GM23338 (cell line): ENCODE measurements around the gene KAZN. TPM values are rescaled to one million over a fixed set of nuclear protein-coding genes. Genes with fewer than 3 reads are reported as not detected.

Experiments
- ATAC-seq: fragments of 200-7000 bp; cut with Tn5 transposase; 3 replicates; pipeline ENCODE4 v1.9.1; 2020
- DNase-seq: peaks from one replicate; pipeline ENCODE4 v3.0.0-alpha.2; 2015; ENCODE audit warnings: low spot score
- H2AFZ ChIP-seq: fragments of 200-600 bp; sonication (generic); 2 replicates; pipeline ENCODE4 v1.8.0; 2016; ENCODE audit warnings: antibody characterized with exemption, mild to moderate bottlenecking, moderate library complexity
- H3F3A ChIP-seq: fragments of 200-600 bp; sonication (generic); replicated peaks from 2 replicates; pipeline ENCODE4 v1.8.0; 2017; ENCODE audit warnings: antibody characterized with exemption, mixed run types, low read depth
- H3K27ac ChIP-seq: fragments of 200-600 bp; sonication (generic); 2 replicates; pipeline ENCODE4 v1.6.1; 2016; ENCODE audit warnings: low read depth
- H3K27me3 ChIP-seq: fragments of 200-600 bp; sonication (generic); 2 replicates; pipeline ENCODE4 v1.8.0; 2016; ENCODE audit warnings: mild to moderate bottlenecking, mixed run types, moderate library complexity; ENCODE audit not compliant: insufficient read depth
- H3K36me3 ChIP-seq: fragments of 200-600 bp; sonication (generic); 2 replicates; pipeline ENCODE4 v1.8.0; 2016; ENCODE audit warnings: mild to moderate bottlenecking; ENCODE audit not compliant: insufficient read depth
- H3K4me1 ChIP-seq: fragments of 200-600 bp; sonication (generic); 2 replicates; pipeline ENCODE4 v1.8.0; 2016; ENCODE audit warnings: mild to moderate bottlenecking, moderate library complexity; ENCODE audit not compliant: insufficient read depth
- H3K4me2 ChIP-seq: fragments of 200-600 bp; sonication (generic); 2 replicates; pipeline ENCODE4 v1.7.1; 2017; ENCODE audit warnings: mixed run types
- H3K4me3 ChIP-seq: fragments of 200-600 bp; sonication (generic); 2 replicates; pipeline ENCODE4 v1.6.1; 2016; ENCODE audit warnings: mixed run types
- H3K79me2 ChIP-seq: fragments of 200-600 bp; sonication (generic); replicated peaks from 2 replicates; pipeline ENCODE4 v1.8.0; 2017; ENCODE audit warnings: mild to moderate bottlenecking; ENCODE audit not compliant: insufficient read depth
- H3K9me2 ChIP-seq: fragments of 200-600 bp; sonication (generic); 2 replicates; pipeline ENCODE4 v1.8.0; 2017; ENCODE audit not compliant: insufficient read depth
- H4K20me1 ChIP-seq: fragments of 200-600 bp; sonication (generic); replicated peaks from 2 replicates; pipeline ENCODE4 v1.8.0; 2017; ENCODE audit warnings: mild to moderate bottlenecking; ENCODE audit not compliant: insufficient read depth
- H3K27ac Mint-ChIP-seq: 2 replicates; pipeline ENCODE4 v1.8.0; 2020; ENCODE audit warnings: inconsistent platforms, mild to moderate bottlenecking, moderate library complexity, mixed read lengths
- H3K27me3 Mint-ChIP-seq: 3 replicates; pipeline ENCODE4 v1.8.0; 2022; ENCODE audit warnings: low read depth, mild to moderate bottlenecking, moderate library complexity, mixed read lengths, inconsistent platforms; ENCODE audit not compliant: insufficient read depth, poor library complexity
- H3K36me3 Mint-ChIP-seq: 3 replicates; pipeline ENCODE4 v1.8.0; 2021; ENCODE audit warnings: low read depth, mild to moderate bottlenecking, inconsistent platforms, moderate library complexity, mixed read lengths
- H3K4me1 Mint-ChIP-seq: 3 replicates; pipeline ENCODE4 v1.8.0; 2020; ENCODE audit warnings: mild to moderate bottlenecking, inconsistent platforms, mixed read lengths
- H3K4me3 Mint-ChIP-seq: 3 replicates; pipeline ENCODE4 v1.8.0; 2021; ENCODE audit warnings: moderate library complexity, mild to moderate bottlenecking, inconsistent platforms, mixed read lengths
- H3K9me3 Mint-ChIP-seq: 3 replicates; pipeline ENCODE4 v1.8.0; 2020; ENCODE audit warnings: moderate library complexity, mild to moderate bottlenecking, inconsistent platforms, mixed read lengths
- CREB1 ChIP-seq: fragments of 250-450 bp; sonication (Bioruptor Pico); IDR thresholded peaks from 2 replicates; pipeline ENCODE4 v1.5.0; 2020; ENCODE audit warnings: low read depth, mild to moderate bottlenecking, moderate library complexity
- CTCF ChIP-seq, 2 experiments: fragments of 200-600 bp in 1 of 2; sonication (generic) in 1 of 2; conservative IDR thresholded peaks; 2 replicates each; pipeline versions ENCODE4 v1.5.1 to v1.6.1; 2016 to 2017; ENCODE audit warnings: antibody characterized with exemption in 2 of 2, low read depth in 2 of 2, mild to moderate bottlenecking in 2 of 2, moderate library complexity in 1 of 2
- ETS1 ChIP-seq: IDR thresholded peaks from 2 replicates; pipeline ENCODE4 v1.6.1; 2016; ENCODE audit warnings: antibody characterized with exemption
- EZH2 ChIP-seq: fragments of 200-600 bp; sonication (generic); IDR thresholded peaks from one replicate; pipeline ENCODE4 v1.8.0; 2017; ENCODE audit warnings: antibody characterized with exemption, mild to moderate bottlenecking, low read depth; ENCODE audit not compliant: unreplicated experiment
- EZH2phosphoT487 ChIP-seq: fragments of 200-600 bp; sonication (generic); IDR thresholded peaks from one replicate; pipeline ENCODE4 v1.8.1; 2018; ENCODE audit warnings: antibody characterized with exemption; ENCODE audit not compliant: unreplicated experiment
- NANOG ChIP-seq: IDR thresholded peaks from 2 replicates; pipeline ENCODE4 v1.6.1; 2016; ENCODE audit warnings: antibody characterized with exemption, borderline replicate concordance
- POLR2AphosphoS5 ChIP-seq: IDR thresholded peaks from 2 replicates; pipeline ENCODE4 v1.6.1; 2016; ENCODE audit warnings: antibody characterized with exemption, low read depth
- REST ChIP-seq: IDR thresholded peaks from one replicate; pipeline ENCODE4 v1.6.1; 2018; ENCODE audit warnings: antibody characterized with exemption; ENCODE audit not compliant: unreplicated experiment
- STAT1 ChIP-seq: IDR thresholded peaks from one replicate; pipeline ENCODE4 v1.6.1; 2016; ENCODE audit warnings: antibody characterized with exemption; ENCODE audit not compliant: unreplicated experiment
- ZNF114 ChIP-seq: fragments of 250-450 bp; sonication (Bioruptor Pico); IDR thresholded peaks from 2 replicates; pipeline ENCODE4 v1.5.0; 2020; ENCODE audit warnings: mild to moderate bottlenecking, moderate library complexity
- ZNF331 ChIP-seq: fragments of 250-450 bp; sonication (Bioruptor Pico); IDR thresholded peaks from 2 replicates; pipeline ENCODE4 v1.5.0; 2020; ENCODE audit warnings: low read depth, mild to moderate bottlenecking, moderate library complexity
- ZNF462 ChIP-seq: fragments of 250-450 bp; sonication (Bioruptor Pico); IDR thresholded peaks from 2 replicates; pipeline ENCODE4 v1.5.0; 2020; ENCODE audit warnings: mild to moderate bottlenecking, moderate library complexity
- polyA plus RNA-seq: library from polyadenylated mRNA; unstranded; fragments of >200 nt; fragmentation: Nextera tagmentation; extraction: Ambion mirVana; gene quantifications from 2 replicates; pipeline ENCODE4 v1.2.1, GENCODE V29; 2016
- total RNA-seq: library from RNA; depleted of rRNA; stranded (reverse); fragments of >200 nt; shearing (Covaris generic); gene quantifications from 2 replicates; pipeline ENCODE4 v1.2.3, GENCODE V29; 2014

The KAZN gene
- total and polyA plus RNA-seq, 2 experiments from 2014 or later = 9.9 to 15.0 TPM

GRCh38 chr1:15156807-15157380, 558.4 kb downstream of the KAZN start:
- Histone ChIP-seq H3K4me2 (peak overlapping the region; percentile 63; the same call in 1 of the 2 replicates), H3K4me3 (no peak overlapping the region), H3K79me2 (peaks cover 20% of the 10 kb centered on the region), H3K4me1 (peaks cover 10% of the 10 kb centered on the region; the same call in 1 of the 2 replicates), H3K27ac (no peak overlapping the region), H3K9me2 (no peaks in the 10 kb centered on the region), H3F3A (no peaks in the 10 kb centered on the region), H3K27me3 (peaks cover 15% of the 10 kb centered on the region), H3K36me3 (no peaks in the 10 kb centered on the region), H4K20me1 (peaks cover 10% of the 10 kb centered on the region), H2AFZ (no peak overlapping the region)
- DNase-seq (peak; percentile 51), ATAC-seq (no peak)
- no peak for TF ChIP-seq REST
- TF ChIP-seq ZNF114 (CRISPR knock-in tag) = no peak
- no peak for TF ChIP-seq ETS1
- TF ChIP-seq STAT1 = no peak
- no peak for TF ChIP-seq ZNF331 (CRISPR knock-in tag)
- no peak for TF ChIP-seq EZH2
- no peak for TF ChIP-seq CTCF (conservative IDR thresholded peaks at IDR 0.05; ENCODE audit: low read depth in 2 of 2)
- TF ChIP-seq POLR2AphosphoS5 = no peak
- no peak for TF ChIP-seq NANOG
- TF ChIP-seq CREB1 = no peak
- no peak for TF ChIP-seq ZNF462 (CRISPR knock-in tag)
- TF ChIP-seq EZH2phosphoT487 = no peak
- H3K36me3 Mint-ChIP-seq = no peaks in the 10 kb centered on the region
- H3K4me3 Mint-ChIP-seq = no peak overlapping the region; the same call in 2 of the 3 replicates
- H3K9me3 Mint-ChIP-seq = no peaks in the 10 kb centered on the region
- H3K4me1 Mint-ChIP-seq = peaks cover 56% of the 10 kb centered on the region
- no peak overlapping the region for H3K27ac Mint-ChIP-seq
- H3K27me3 Mint-ChIP-seq = peaks cover 32% of the 10 kb centered on the region
